HG03460 (cell line): ENCODE data around the gene CATSPER4.
"Not testable (repeated sequence)": the region's sequence is repeated elsewhere in the genome, so short reads cannot be mapped to it uniquely, and the experiment has no call there.

Experiments
- ATAC-seq: cut with Tn5 transposase; IDR thresholded peaks from one replicate; pipeline ENCODE4 v1.9.1; 2021; ENCODE audit not compliant: unreplicated experiment

CATSPER4 gene

DNA sequence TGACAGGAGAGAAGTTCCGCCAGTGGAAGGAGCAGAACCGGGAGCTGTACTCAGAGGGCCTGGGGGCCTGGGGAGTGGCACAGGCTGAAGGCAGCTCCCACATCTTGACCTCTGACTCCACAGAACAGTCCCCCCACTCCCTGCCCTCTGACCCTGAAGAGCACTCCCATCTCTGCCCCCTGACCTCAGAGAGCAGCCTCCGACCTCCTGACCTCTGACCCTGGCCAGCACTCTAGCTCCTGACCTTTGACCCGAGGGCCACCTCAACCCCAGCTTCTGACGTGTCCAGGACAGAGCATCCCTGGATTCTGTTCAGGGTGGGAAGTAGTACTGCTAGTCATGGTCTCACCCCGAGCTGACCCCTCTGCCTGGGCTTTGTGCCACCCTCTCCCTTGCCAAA lies 1.1 kb upstream of the CATSPER4 start:
- no peak for ATAC-seq

DNA sequence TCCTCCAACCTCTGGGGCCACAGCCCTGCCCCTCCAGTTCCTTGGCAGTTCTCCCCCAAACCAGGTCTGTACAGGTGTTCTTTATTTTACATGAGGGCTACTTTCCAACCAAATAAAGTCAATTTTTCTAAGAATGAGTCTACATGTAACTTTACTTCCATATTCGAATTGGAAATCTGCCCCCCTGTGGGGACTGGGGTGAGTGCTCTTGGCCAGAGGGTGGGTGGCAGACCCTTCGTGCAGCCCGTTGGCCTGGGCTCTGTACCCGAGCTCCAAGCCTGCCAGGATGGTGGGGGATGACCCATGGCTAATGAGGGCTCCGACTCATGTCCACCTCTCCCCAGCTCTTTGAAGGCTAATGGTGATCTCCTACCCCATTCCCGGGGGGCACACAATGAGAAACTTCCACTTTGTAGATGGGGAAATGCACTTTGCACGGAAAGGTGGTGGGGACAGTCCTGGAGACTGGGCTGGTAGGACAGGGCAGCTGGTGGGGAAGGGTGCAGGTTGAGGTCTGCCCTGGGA lies 589 bp upstream of the CATSPER4 start:
- no peak for ATAC-seq

DNA sequence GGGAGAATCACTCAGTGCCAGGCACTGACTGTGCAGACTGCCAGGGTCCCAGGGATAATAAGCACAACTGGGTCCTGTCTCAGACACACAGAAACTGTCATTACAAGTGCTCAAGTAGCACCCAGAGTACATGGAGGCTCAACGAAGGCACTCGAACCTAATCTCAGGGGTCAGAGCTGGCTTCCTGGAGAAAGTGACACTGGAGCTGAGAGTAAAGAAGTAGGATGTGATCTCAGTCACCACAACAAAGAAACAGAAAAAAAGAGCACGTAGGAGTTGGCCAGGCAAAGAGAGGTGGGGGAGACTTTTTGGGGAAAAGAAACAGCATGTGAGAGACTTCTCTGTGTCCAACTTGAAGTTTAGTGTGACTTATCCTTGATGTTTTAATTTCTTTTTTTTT lies 1.3 kb downstream of the CATSPER4 start:
- no peak for ATAC-seq

- ATAC-seq: no peak
Observed at GRCh38 chr1:26195805-26196204, 5.4 kb downstream of the CATSPER4 start.

- no peak for ATAC-seq
Observed at GRCh38 chr1:26197301-26197700, 6.9 kb downstream of the CATSPER4 start.

- no peak for ATAC-seq
Observed at GRCh38 chr1:26197813-26198212, 7.4 kb downstream of the CATSPER4 start.

- ATAC-seq: no peak
Observed at GRCh38 chr1:26200413-26200812, 10.0 kb downstream of the CATSPER4 start.

- ATAC-seq: no peak
Observed at GRCh38 chr1:26203642-26204318, 13.4 kb downstream of the CATSPER4 start.

DNA sequence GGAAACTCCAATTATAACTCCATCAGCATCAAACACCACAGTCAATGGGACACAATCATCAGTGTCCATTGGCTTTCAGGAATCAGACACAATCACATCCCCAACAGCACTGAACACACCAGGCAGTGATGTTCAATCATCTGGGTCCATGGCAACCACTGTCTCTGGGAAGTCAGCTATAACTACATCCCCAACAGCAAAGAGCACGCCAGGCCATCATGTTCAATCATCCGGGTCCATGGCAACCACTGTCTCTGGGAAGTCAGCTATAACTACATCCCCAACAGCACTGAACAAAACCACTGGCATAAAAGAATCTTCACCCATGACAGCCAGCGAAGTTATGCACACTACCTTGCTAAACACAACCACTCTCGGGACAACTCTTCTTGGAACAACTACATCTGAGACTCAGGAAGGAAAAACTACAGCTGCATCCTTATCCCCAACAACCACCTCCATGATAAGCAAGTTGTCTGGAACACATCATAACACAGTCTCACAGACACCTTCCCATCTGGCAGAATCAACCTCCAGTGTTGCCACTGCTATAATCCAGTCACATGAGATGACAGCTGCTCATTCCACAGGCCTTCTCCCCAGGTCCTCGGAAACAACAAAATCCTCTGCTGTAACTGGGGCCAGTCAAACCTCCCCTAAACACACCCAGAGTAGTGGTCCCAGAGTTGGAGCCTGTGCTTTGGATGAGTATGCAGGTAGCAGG lies 19.9 kb downstream of the CATSPER4 start:
- no peak for ATAC-seq

GRCh38 chr1:26212726-26213125 lies 22.3 kb downstream of the CATSPER4 start:
- no peak for ATAC-seq

- ATAC-seq: no peak
Observed at GRCh38 chr1:26213335-26213905, 23.0 kb downstream of the CATSPER4 start.

GRCh38 chr1:26215246-26215645 lies 24.8 kb downstream of the CATSPER4 start:
- ATAC-seq: no peak

DNA sequence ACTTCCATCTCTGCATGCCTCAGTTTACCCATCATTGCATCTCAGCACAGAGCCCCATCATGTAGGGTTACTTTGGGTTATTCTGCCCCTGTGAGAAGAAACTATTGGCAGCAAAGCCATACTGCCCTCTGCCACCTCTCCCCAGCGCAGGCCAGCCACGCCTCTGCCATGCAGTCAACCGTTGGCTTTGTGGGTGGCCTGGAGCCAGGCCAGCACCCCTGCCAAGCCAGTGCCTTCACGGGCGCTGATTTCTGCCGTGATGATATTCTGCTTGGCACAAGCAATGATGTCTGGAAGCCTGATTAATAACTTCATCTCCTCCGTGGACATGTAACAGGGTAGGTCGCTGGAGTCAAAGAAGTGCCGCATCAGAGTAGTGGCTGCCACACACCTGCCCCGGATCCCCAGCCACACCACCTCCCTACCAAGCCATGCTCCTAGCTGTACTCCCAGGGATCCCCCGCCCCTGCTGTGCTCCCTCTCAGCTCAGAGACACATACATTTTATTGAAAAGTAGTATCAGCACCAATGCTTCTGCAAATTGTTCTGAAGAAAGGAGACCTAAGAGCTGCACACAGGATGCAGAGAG lies 28.6 kb downstream of the CATSPER4 start:
- ATAC-seq: no peak

GRCh38 chr1:26220199-26220912 lies 30.0 kb downstream of the CATSPER4 start:
- no peak for ATAC-seq

DNA sequence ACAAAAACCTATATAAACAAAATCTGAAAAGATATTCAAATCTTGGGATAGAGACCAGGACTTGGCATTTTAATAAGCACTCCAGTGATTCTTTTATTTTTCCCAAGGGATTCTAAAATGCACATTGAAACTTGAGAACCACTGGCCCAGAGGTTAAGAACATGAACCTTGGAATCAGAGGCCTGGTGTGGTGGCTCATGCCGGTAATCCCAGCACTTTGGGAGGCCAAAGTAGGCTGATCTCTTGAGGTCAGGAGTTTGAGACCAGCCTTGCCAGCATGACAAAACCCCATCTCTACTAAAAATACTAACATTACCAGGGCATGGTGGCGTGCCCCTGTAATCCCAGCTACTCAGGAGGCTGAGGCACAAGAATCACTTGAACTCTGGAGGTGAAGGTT lies 30.7 kb downstream of the CATSPER4 start:
- ATAC-seq: no peak

DNA sequence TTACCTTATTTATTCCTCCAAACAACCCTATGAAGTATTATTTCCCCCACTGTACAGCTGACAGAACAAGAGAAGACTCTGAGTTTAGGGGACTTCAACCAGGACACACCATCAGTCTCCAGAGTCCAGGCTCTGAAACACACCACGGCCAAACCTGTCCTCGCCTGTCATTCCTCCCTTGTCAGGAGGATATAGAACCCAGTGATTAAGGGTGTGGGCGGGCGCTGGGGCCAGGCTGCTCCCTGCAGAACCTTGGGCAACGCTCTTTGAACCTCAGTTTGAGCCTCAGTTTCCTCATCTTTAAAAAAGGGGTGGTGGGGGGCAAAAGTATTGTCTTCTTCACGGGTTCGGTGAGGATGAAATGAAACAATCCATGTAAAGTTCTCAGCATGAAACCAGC lies 34.2 kb downstream of the CATSPER4 start:
- ATAC-seq: no peak

- ATAC-seq: no peak
Observed at GRCh38 chr1:26225033-26225831, 34.8 kb downstream of the CATSPER4 start.

GRCh38 chr1:26230682-26231081 lies 40.3 kb downstream of the CATSPER4 start:
- ATAC-seq: not testable (repeated sequence)

GRCh38 chr1:26233903-26234643 lies 43.7 kb downstream of the CATSPER4 start, which contains the start of gene CEP85:
CEP85 (plus strand) TSS chr1:26234200; CDS start chr1:26239784, 5,584 bp downstream.
- peak; percentile 91 for ATAC-seq
